K562 (cell line): ENCODE data around the gene TMEM187. TPM values are rescaled to one million over a fixed set of nuclear protein-coding genes. Genes with fewer than 3 reads are reported as not detected.

Experiments used
- ATAC-seq: fragments of 200-7000 bp; cut with Tn5 transposase; 3 replicates; pipeline ENCODE4 v1.9.1; 2020; ENCODE audit warnings: moderate library complexity
- BruUV-seq: library from RNA; stranded (reverse); fragments of 400-500 nt; replicated peaks from 2 replicates; lab custom pipeline; 2021; lab: Mats Ljungman, UMichigan
- CTCF ChIA-PET: fragments of 300-600 bp; formaldehyde crosslinking; extraction: SDS; loops from one replicate; lab custom pipeline; 2021; ENCODE audit warnings: low intra/inter-chr PET ratio; lab: Yijun Ruan, JAX
- POLR2A ChIA-PET: fragments of 300-600, 350-650 bp; sonication (Branson Sonifier 250); formaldehyde crosslinking; extraction: SDS; loops from one replicate; lab custom pipeline; 2021; ENCODE audit warnings: antibody characterized with exemption, inconsistent platforms; lab: Yijun Ruan, JAX
- DNase-seq, 4 experiments: peaks; one replicate each; pipeline versions ENCODE4 v3.0.0 to v3.0.0-alpha.2; 2011 to 2018; ENCODE audit warnings: low spot score in 3 of 4, mixed read lengths in 3 of 4; ENCODE audit errors: extremely low read depth in 1 of 4
- FAIRE-seq: peaks from 2 replicates; lab custom pipeline; 2011; peaks lifted over from hg19 to GRCh38; lab: Jason Lieb, UNC
- H2AFZ ChIP-seq: 2 replicates; pipeline ENCODE4 v1.6.0; 2011; ENCODE audit warnings: low read depth, low read length, control low read depth, inconsistent platforms
- H3K27ac ChIP-seq: fragments of 200-600 bp; 3 replicates; pipeline ENCODE4 v1.8.0; 2011; ENCODE audit warnings: low read depth, mild to moderate bottlenecking, control low read depth, inconsistent platforms, low read length, moderate library complexity, mixed read lengths; ENCODE audit errors: extremely low read depth
- H3K27me3 ChIP-seq, 2 experiments: fragments of 300-600 bp in 1 of 2; 2 replicates in 1 of 2; 3 replicates in 1 of 2; pipeline versions ENCODE4 v1.6.0 to v1.8.0; 2011; ENCODE audit warnings: inconsistent platforms in 2 of 2, low read length in 2 of 2, mild to moderate bottlenecking in 1 of 2, mixed read lengths in 1 of 2, moderate library complexity in 1 of 2; ENCODE audit not compliant: control insufficient read depth in 2 of 2, insufficient read depth in 2 of 2
- H3K36me3 ChIP-seq: fragments of 300-600 bp; 3 replicates; pipeline ENCODE4 v1.8.0; 2011; ENCODE audit warnings: mild to moderate bottlenecking, low read length, inconsistent platforms; ENCODE audit not compliant: control insufficient read depth, insufficient read depth
- H3K4me1 ChIP-seq, 2 experiments: fragments of 200-600 bp in 1 of 2; replicated peaks in 1 of 2; 2 replicates in 1 of 2; 3 replicates in 1 of 2; pipeline versions ENCODE4 v1.5.1 to v1.8.0; 2011; ENCODE audit warnings: inconsistent platforms in 2 of 2, low read length in 2 of 2, mild to moderate bottlenecking in 1 of 2, mixed read lengths in 1 of 2, moderate library complexity in 1 of 2; ENCODE audit not compliant: control insufficient read depth in 2 of 2, insufficient read depth in 2 of 2
- H3K4me2 ChIP-seq: 2 replicates; pipeline ENCODE4 v1.6.1; 2011; ENCODE audit warnings: low read length, control low read depth, inconsistent platforms, mixed read lengths; ENCODE audit not compliant: insufficient read depth
- H3K4me3 ChIP-seq: fragments of 200-600 bp; sonication (generic), shearing (Covaris generic); 2 replicates; pipeline ENCODE4 v1.5.1; 2016; ENCODE audit warnings: control low read depth, inconsistent platforms
- H3K79me2 ChIP-seq: fragments of 200-600 bp; 3 replicates; pipeline ENCODE4 v1.8.0; 2011; ENCODE audit warnings: low read length, inconsistent platforms; ENCODE audit not compliant: control insufficient read depth, insufficient read depth
- H3K9ac ChIP-seq, 2 experiments: 2 replicates each; pipeline versions ENCODE4 v1.6.0 to v1.6.1; 2011; ENCODE audit warnings: low read depth in 2 of 2, low read length in 2 of 2, control low read depth in 1 of 2, inconsistent platforms in 1 of 2, mild to moderate bottlenecking in 1 of 2, mixed read lengths in 1 of 2; ENCODE audit not compliant: insufficient read depth in 1 of 2
- H3K9me1 ChIP-seq: one replicate; pipeline ENCODE4 v1.6.0; 2011; ENCODE audit warnings: inconsistent platforms, mild to moderate bottlenecking, low read length, moderate library complexity; ENCODE audit not compliant: control insufficient read depth, insufficient read depth
- H3K9me3 ChIP-seq: replicated peaks from 2 replicates; pipeline ENCODE4 v1.5.1; 2011; ENCODE audit warnings: low read depth, low read length, inconsistent platforms; ENCODE audit not compliant: control insufficient read depth, insufficient read depth
- H4K20me1 ChIP-seq: replicated peaks from 2 replicates; pipeline ENCODE4 v1.6.1; 2011; ENCODE audit warnings: low read length, inconsistent platforms, mixed read lengths; ENCODE audit not compliant: control insufficient read depth, insufficient read depth
- BHLHE40 ChIP-seq: IDR thresholded peaks from 2 replicates; pipeline ENCODE4 v1.6.1; 2011; ENCODE audit warnings: low read length, improper control_type of control experiment
- ESRRB ChIP-seq: fragments of 250-450 bp; sonication (Bioruptor Pico); IDR thresholded peaks from 2 replicates; pipeline ENCODE4 v1.5.0; 2020; ENCODE audit warnings: mild to moderate bottlenecking, moderate library complexity, borderline replicate concordance
- HNRNPH1 ChIP-seq: fragments of 200-400 bp; formaldehyde crosslinking; optimal IDR thresholded peaks from 2 replicates; pipeline ENCODE3; 2017; ENCODE audit warnings: low read depth, mild to moderate bottlenecking, low read length, moderate library complexity
- POLR2AphosphoS5 ChIP-seq: IDR thresholded peaks from 2 replicates; pipeline ENCODE4 v1.6.1; 2011; ENCODE audit warnings: mild to moderate bottlenecking, low read depth, low read length, moderate library complexity; ENCODE audit not compliant: control insufficient read depth, insufficient read depth
- POLR2G ChIP-seq: fragments of 200-400 bp; formaldehyde crosslinking; IDR thresholded peaks from 2 replicates; pipeline ENCODE4 v1.6.1; 2017; ENCODE audit warnings: low read depth, mild to moderate bottlenecking, antibody characterized with exemption, low read length, moderate library complexity
- ZNF668 ChIP-seq: fragments of 250-450 bp; sonication (Bioruptor Pico); IDR thresholded peaks from 2 replicates; pipeline ENCODE4 v1.8.0; 2022; ENCODE audit warnings: mild to moderate bottlenecking, inconsistent platforms
- ZNF79 ChIP-seq: fragments of 250-450 bp; sonication (Bioruptor Pico); IDR thresholded peaks from 2 replicates; pipeline ENCODE4 v1.4.0; 2020; ENCODE audit warnings: low read depth, mild to moderate bottlenecking, moderate library complexity
- WGBS: fragments of 100-300 bp; shearing (Covaris generic); methylation state at CpG from one replicate; pipeline ENCODE4 v1.1.6; 2016; ENCODE audit warnings: low coverage, mixed read lengths; ENCODE audit not compliant: insufficient coverage; ENCODE audit errors: missing lambda C conversion rate; 5-methylcytosine and 5-hydroxymethylcytosine counted together
- in situ Hi-C: fragments of 300-500 bp; cut with MboI; formaldehyde crosslinking; loops from 4 replicates; pipeline ENCODE4 v1.15.0; 2018; ENCODE audit warnings: inconsistent platforms, mixed read lengths
- intact Hi-C: fragments of 100-400 bp; cut with micrococcal nuclease; formaldehyde crosslinking; loops from 2 replicates; pipeline ENCODE4 v1.14.2; 2022
- polyA plus RNA-seq, 8 experiments: library from polyadenylated mRNA; depleted of rRNA in 4 of 8; stranded (reverse) in 5 of 8; unstranded in 3 of 8; fragments of >200 nt; fragmentation: Nextera tagmentation in 2 of 8; fragmentation: Illumina TruSeq in 1 of 8; extraction: Ambion mirVana in 2 of 8; extraction: Trizol in 1 of 8; gene quantifications; 2 replicates each; pipeline versions ENCODE4 v1.2.1 to v1.2.3, GENCODE V29; 2011 to 2014; ENCODE audit warnings: inconsistent platforms in 1 of 8, missing spikeins in 1 of 8
- total RNA-seq, 7 experiments: library from RNA; depleted of rRNA in 6 of 7; stranded (reverse); fragments of >200 nt in 6 of 7; fragmentation: Illumina TruSeq in 2 of 7; extraction: Trizol in 2 of 7; gene quantifications; 2 replicates each; pipeline versions ENCODE4 v1.2.1 to v1.2.3, GENCODE V29; 2011 to 2021; ENCODE audit warnings: low replicate concordance in 1 of 7
- TF ChIP-seq, protein P1 (sequence below): sonication (generic); formaldehyde crosslinking; IDR thresholded peaks from 2 replicates; pipeline ENCODE4 v1.8.0; 2022; ENCODE audit warnings: mild to moderate bottlenecking, missing genetic modification reagents
- TF ChIP-seq, protein P2 (sequence below): fragments of 250-450 bp; sonication (Bioruptor Pico); IDR thresholded peaks from 2 replicates; pipeline ENCODE4 v1.5.0; 2022; ENCODE audit warnings: mild to moderate bottlenecking

TMEM187 gene
- total and polyA plus RNA-seq, 9 of the 15 experiments (the other 6 are each of a cell fraction or from before 2014, with no cell fraction given) = 0.13 to 6.4 (median 1.6) TPM

DNA sequence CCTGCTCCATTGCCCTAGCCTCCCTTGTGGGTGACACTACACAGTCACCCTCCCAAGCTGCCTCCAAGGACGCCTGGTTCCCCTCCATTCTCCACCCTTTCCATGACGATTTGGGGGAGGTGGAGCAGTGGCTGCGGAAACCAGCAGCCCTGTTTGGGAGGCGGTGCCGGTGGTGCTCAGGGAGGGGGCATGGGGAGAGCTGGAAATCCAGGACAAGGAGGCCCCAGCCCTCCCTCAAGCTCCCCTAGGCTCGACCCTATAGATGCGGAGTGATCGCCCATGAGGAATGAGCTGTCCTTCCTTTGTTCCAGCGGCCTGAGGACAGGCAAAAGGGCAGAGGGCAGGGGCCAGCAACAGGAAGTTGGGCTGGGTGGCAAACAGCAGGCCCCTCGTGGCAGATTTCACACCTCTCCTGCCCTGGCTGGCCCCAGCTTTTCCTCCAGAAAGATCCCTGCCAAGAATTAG lies 24.5 kb upstream of the TMEM187 start:
- TSS peak; percentile 42 for BruUV-seq
- Histone ChIP-seq H3K4me3 (no peak overlapping the region), H3K27me3 (no peaks in the 10 kb centered on the region), H3K9ac (peak overlapping the region in 1 of 2 experiments; percentile 84; a peak in 2 of 4 replicates), H3K27ac (peak overlapping the region; percentile 53; the same call in 2 of the 3 replicates), H4K20me1 (no peaks in the 10 kb centered on the region), H3K79me2 (peaks cover 14% of the 10 kb centered on the region; the same call in 2 of the 3 replicates), H3K9me3 (no peaks in the 10 kb centered on the region), H2AFZ (no peak overlapping the region), H3K4me1 (peaks cover 8 to 80% of the 10 kb centered on the region in 2 experiments; a peak in 4 of 5 replicates), H3K36me3 (peaks cover 60% of the 10 kb centered on the region), H3K9me1 (no peaks in the 10 kb centered on the region), H3K4me2 (no peak overlapping the region)
- in situ Hi-C loops = no loop called here
- POLR2A ChIA-PET = interaction anchor here (0.7 to 4.0 kb wide), 6 partner anchors 10 to 25 kb away, joined by 3 to 17 read pairs (median 5); partner anchors contain the start of genes NAA10 and TMEM187
- no peak for DNase-seq
- TF ChIP-seq, protein P1, sequence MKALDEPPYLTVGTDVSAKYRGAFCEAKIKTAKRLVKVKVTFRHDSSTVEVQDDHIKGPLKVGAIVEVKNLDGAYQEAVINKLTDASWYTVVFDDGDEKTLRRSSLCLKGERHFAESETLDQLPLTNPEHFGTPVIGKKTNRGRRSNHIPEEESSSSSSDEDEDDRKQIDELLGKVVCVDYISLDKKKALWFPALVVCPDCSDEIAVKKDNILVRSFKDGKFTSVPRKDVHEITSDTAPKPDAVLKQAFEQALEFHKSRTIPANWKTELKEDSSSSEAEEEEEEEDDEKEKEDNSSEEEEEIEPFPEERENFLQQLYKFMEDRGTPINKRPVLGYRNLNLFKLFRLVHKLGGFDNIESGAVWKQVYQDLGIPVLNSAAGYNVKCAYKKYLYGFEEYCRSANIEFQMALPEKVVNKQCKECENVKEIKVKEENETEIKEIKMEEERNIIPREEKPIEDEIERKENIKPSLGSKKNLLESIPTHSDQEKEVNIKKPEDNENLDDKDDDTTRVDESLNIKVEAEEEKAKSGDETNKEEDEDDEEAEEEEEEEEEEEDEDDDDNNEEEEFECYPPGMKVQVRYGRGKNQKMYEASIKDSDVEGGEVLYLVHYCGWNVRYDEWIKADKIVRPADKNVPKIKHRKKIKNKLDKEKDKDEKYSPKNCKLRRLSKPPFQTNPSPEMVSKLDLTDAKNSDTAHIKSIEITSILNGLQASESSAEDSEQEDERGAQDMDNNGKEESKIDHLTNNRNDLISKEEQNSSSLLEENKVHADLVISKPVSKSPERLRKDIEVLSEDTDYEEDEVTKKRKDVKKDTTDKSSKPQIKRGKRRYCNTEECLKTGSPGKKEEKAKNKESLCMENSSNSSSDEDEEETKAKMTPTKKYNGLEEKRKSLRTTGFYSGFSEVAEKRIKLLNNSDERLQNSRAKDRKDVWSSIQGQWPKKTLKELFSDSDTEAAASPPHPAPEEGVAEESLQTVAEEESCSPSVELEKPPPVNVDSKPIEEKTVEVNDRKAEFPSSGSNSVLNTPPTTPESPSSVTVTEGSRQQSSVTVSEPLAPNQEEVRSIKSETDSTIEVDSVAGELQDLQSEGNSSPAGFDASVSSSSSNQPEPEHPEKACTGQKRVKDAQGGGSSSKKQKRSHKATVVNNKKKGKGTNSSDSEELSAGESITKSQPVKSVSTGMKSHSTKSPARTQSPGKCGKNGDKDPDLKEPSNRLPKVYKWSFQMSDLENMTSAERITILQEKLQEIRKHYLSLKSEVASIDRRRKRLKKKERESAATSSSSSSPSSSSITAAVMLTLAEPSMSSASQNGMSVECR (CRISPR knock-in tag) = no peak
- TF ChIP-seq ZNF79 (no peak), POLR2AphosphoS5 (peak; percentile 6; the same call in 1 of the 2 replicates), POLR2G (0 out of 2 replicates have a peak, but pooled peaks have one; percentile 48), BHLHE40 (no peak), ESRRB (CRISPR knock-in tag) (no peak), HNRNPH1 (no peak), ZNF668 (CRISPR knock-in tag) (no peak)
- TF ChIP-seq, protein P2, sequence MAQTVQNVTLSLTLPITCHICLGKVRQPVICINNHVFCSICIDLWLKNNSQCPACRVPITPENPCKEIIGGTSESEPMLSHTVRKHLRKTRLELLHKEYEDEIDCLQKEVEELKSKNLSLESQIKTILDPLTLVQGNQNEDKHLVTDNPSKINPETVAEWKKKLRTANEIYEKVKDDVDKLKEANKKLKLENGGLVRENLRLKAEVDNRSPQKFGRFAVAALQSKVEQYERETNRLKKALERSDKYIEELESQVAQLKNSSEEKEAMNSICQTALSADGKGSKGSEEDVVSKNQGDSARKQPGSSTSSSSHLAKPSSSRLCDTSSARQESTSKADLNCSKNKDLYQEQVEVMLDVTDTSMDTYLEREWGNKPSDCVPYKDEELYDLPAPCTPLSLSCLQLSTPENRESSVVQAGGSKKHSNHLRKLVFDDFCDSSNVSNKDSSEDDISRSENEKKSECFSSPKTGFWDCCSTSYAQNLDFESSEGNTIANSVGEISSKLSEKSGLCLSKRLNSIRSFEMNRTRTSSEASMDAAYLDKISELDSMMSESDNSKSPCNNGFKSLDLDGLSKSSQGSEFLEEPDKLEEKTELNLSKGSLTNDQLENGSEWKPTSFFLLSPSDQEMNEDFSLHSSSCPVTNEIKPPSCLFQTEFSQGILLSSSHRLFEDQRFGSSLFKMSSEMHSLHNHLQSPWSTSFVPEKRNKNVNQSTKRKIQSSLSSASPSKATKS (CRISPR knock-in tag) = no peak
- intact Hi-C loops = no loop called here
- CTCF ChIA-PET = interaction anchor here (0.7 to 1.4 kb wide), 4 partner anchors 23 to 989 kb away, joined by 3 to 7 read pairs (median 4); partner anchors contain the start of gene PLXNB3
- WGBS = 49% methylated on average over 5 of the region's 10 CpGs
- no peak for FAIRE-seq
- no peak for ATAC-seq
